Skeletal muscle tissue (tissue), 4 donors: ENCODE measurements around the gene ERCC4. TPM values are rescaled to one million over a fixed set of nuclear protein-coding genes. Genes with fewer than 3 reads are reported as not detected.
A peak's percentile ranks its signal among the peaks of the same experiment; 100 is the strongest.

ENCODE experiments used
- H3K27ac ChIP-seq: one replicate; pipeline ENCODE4 v1.7.0; 2013; ENCODE audit warnings: mild to moderate bottlenecking, low read depth, low read length, inconsistent platforms
- H3K27me3 ChIP-seq, 3 donors: one replicate each; pipeline ENCODE4 v1.7.0; 2013; ENCODE audit warnings: low read length in 3 of 3; ENCODE audit not compliant: control insufficient read depth in 3 of 3, insufficient read depth in 3 of 3
- H3K36me3 ChIP-seq, 3 donors: one replicate each; pipeline ENCODE4 v1.7.0; 2013; ENCODE audit warnings: low read length in 3 of 3; ENCODE audit not compliant: control insufficient read depth in 3 of 3, insufficient read depth in 3 of 3
- H3K4me1 ChIP-seq, 3 donors: one replicate each; pipeline ENCODE4 v1.7.0; 2013; ENCODE audit warnings: low read length in 3 of 3, mild to moderate bottlenecking in 3 of 3; ENCODE audit not compliant: control insufficient read depth in 3 of 3, insufficient read depth in 3 of 3
- H3K4me3 ChIP-seq, 3 donors: one replicate each; pipeline ENCODE4 v1.7.0; 2013; ENCODE audit warnings: low read length in 3 of 3
- H3K9ac ChIP-seq, 3 donors: one replicate each; pipeline ENCODE4 v1.7.0; 2013; ENCODE audit warnings: low read length in 3 of 3, mild to moderate bottlenecking in 3 of 3, moderate library complexity in 2 of 3, low read depth in 1 of 3
- H3K9me3 ChIP-seq, 3 donors: one replicate each; pipeline ENCODE4 v1.7.0; 2013; ENCODE audit warnings: low read length in 3 of 3; ENCODE audit not compliant: control insufficient read depth in 3 of 3
- total RNA-seq: library from RNA; depleted of rRNA; stranded (reverse); fragments of >200 nt; gene quantifications from one replicate; pipeline ENCODE4 v1.2.3, GENCODE V29; 2014
- donor health status: Osteomylitis.

Gene ERCC4
- total RNA-seq, 1 donor from 2014 or later, result 6.8 TPM

GRCh38 chr16:13923703-13924298 lies 3.8 kb downstream of the ERCC4 start:
- H3K27ac ChIP-seq, result no peak overlapping the region
- H3K27me3 ChIP-seq, result no peaks in the 10 kb centered on the region
- peaks cover 12 to 25% (median 19%) of the 10 kb centered on the region in 3 donors for H3K4me1 ChIP-seq
- H3K36me3 ChIP-seq, result peaks cover 6 to 15% (median 11%) of the 10 kb centered on the region in 3 donors
- no peak overlapping the region for H3K4me3 ChIP-seq
- H3K9ac ChIP-seq, result peak overlapping the region in 1 of 3 donors; percentile 40
- no peaks in the 10 kb centered on the region for H3K9me3 ChIP-seq

DNA sequence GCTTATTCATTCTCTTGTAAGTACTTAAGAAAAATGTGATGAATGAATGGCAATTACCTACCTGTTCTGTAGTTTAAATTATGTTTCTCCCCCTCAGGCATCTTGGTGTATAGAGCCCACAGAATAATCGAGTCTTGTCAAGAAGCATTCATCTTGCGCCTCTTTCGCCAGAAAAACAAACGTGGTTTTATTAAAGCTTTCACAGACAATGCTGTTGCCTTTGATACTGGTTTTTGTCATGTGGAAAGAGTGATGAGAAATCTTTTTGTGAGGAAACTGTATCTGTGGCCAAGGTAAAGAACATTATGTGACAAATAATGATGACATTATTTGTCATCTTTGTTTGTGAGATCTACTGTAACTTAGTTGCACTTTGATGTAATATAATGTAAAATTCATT lies 6.5 kb downstream of the ERCC4 start:
- Histone ChIP-seq H3K36me3 (peaks cover 6 to 21% (median 19%) of the 10 kb centered on the region in 3 donors), H3K4me3 (no peak overlapping the region), H3K9me3 (no peaks in the 10 kb centered on the region), H3K4me1 (peaks cover 0 to 6% (median 5%) of the 10 kb centered on the region in 3 donors), H3K9ac (no peak overlapping the region), H3K27me3 (no peaks in the 10 kb centered on the region), H3K27ac (no peak overlapping the region)

DNA sequence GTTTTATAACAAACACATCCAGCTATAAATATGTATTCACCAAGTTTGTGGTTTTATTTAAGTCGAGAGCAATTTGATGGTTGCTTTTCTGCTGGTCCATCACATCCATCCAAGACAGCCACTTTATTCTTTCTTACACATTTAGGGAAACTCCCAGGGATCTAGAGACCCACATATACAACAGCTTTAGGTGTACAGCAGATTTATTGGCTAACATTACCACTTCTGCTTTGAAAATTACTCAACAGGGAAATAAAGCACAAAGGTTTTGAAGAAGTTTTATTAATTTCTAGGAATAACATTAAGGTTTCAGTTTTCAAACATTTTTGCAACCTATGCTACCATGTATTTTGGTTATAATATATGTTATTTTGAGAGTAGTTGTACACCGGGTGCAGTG lies 6.9 kb downstream of the ERCC4 start:
- no peaks in the 10 kb centered on the region for H3K9me3 ChIP-seq
- no peak overlapping the region for H3K4me3 ChIP-seq
- no peak overlapping the region for H3K9ac ChIP-seq
- no peak overlapping the region for H3K27ac ChIP-seq
- peaks cover 6 to 21% (median 19%) of the 10 kb centered on the region in 3 donors for H3K36me3 ChIP-seq
- peaks cover 0 to 6% (median 4%) of the 10 kb centered on the region in 3 donors for H3K4me1 ChIP-seq
- H3K27me3 ChIP-seq, result no peaks in the 10 kb centered on the region

DNA sequence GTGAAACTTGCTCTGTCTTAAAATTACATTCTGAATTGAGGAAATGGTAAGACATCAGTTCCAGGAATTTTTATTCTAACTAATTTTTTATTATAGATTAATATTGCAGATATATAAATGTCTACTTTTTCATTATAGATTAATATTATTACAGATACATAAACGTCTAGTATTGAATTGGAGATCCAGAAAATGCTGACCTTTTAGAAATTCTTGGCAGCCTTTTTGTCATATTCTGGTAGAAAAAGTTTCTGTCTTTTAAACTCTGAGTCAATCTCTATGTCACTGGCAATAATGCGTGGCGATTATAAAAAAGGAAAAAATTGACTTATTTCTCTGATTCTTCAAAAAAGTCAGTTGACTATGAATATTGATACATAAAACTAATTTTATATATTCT lies 8.7 kb downstream of the ERCC4 start:
- H3K27me3 ChIP-seq, result no peaks in the 10 kb centered on the region
- H3K4me3 ChIP-seq, result no peak overlapping the region
- no peak overlapping the region for H3K27ac ChIP-seq
- H3K4me1 ChIP-seq, result peaks cover 0 to 6% (median 4%) of the 10 kb centered on the region in 3 donors
- H3K9me3 ChIP-seq, result no peaks in the 10 kb centered on the region
- no peak overlapping the region for H3K9ac ChIP-seq
- peaks cover 3 to 15% (median 15%) of the 10 kb centered on the region in 3 donors for H3K36me3 ChIP-seq

GRCh38 chr16:13931845-13932244 lies 11.9 kb downstream of the ERCC4 start:
- Histone ChIP-seq H3K4me3 (no peak overlapping the region), H3K9ac (no peak overlapping the region), H3K36me3 (peaks cover 7 to 22% (median 19%) of the 10 kb centered on the region in 3 donors), H3K27me3 (no peaks in the 10 kb centered on the region), H3K9me3 (no peaks in the 10 kb centered on the region), H3K27ac (no peak overlapping the region), H3K4me1 (peaks cover 0 to 5% (median 0%) of the 10 kb centered on the region in 3 donors)

- H3K9me3 ChIP-seq, result no peaks in the 10 kb centered on the region
- no peak overlapping the region for H3K27ac ChIP-seq
- peaks cover 19 to 29% (median 25%) of the 10 kb centered on the region in 3 donors for H3K4me1 ChIP-seq
- peaks cover 7 to 22% (median 19%) of the 10 kb centered on the region in 3 donors for H3K36me3 ChIP-seq
- no peaks in the 10 kb centered on the region for H3K27me3 ChIP-seq
- H3K9ac ChIP-seq, result no peak overlapping the region
- no peak overlapping the region for H3K4me3 ChIP-seq
These were observed 15.5 kb downstream of the ERCC4 start for GRCh38 chr16:13935408-13935807.

DNA sequence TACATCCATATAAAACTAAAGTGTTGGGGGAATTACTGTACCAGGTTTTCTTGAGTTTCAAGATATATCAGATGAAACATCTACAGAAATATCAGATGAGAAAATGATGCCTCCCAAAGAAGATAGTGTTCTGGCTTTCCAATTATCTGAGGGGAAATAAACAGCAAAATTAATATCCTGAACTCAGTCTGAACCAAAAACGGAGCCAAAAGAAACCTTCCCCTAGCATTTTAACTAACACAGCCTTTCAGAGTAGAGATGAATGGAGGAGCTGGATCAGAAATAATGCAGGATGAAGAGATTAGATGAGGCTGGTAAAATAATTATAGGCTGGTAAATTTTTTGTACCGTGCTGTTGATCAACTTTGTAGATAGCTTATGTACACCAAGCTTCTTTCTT lies 16.2 kb downstream of the ERCC4 start:
- Histone ChIP-seq H3K9ac (no peak overlapping the region), H3K27me3 (no peaks in the 10 kb centered on the region), H3K27ac (no peak overlapping the region), H3K4me3 (no peak overlapping the region), H3K36me3 (peaks cover 7 to 16% (median 16%) of the 10 kb centered on the region in 3 donors), H3K9me3 (no peaks in the 10 kb centered on the region), H3K4me1 (peaks cover 21 to 34% (median 30%) of the 10 kb centered on the region in 3 donors)

DNA sequence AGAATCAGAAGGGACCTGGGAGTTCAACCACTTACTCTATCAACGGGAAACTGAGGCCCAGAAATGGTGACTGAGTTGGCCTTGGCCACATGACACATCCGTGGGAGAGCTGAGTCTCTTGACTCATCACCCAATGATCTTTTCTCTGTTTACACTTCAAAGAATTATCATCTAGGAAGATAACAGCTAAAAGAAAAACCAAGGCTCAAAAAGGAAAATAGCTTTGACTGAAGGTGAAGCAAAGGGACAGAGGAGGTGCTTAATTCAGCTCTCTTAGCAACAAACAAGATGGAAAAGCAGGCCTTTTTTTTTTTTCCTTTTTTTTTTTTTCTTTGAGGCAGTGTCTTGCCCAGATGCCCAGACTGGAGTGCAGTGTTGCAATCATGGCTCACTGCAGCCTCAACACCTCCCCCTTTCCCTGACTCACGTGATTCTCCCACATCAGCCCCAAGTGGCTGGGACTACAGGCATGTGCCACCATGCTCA lies 16.7 kb downstream of the ERCC4 start:
- Histone ChIP-seq H3K9me3 (no peaks in the 10 kb centered on the region), H3K4me1 (peaks cover 21 to 34% (median 32%) of the 10 kb centered on the region in 3 donors), H3K36me3 (peaks cover 7 to 13% (median 13%) of the 10 kb centered on the region in 3 donors), H3K9ac (no peak overlapping the region), H3K4me3 (no peak overlapping the region), H3K27me3 (no peaks in the 10 kb centered on the region), H3K27ac (no peak overlapping the region)

- Histone ChIP-seq H3K36me3 (peaks cover 7 to 13% (median 13%) of the 10 kb centered on the region in 3 donors), H3K27ac (no peak overlapping the region), H3K4me1 (peaks cover 21 to 34% (median 32%) of the 10 kb centered on the region in 3 donors), H3K9ac (no peak overlapping the region), H3K9me3 (no peaks in the 10 kb centered on the region), H3K27me3 (no peaks in the 10 kb centered on the region), H3K4me3 (no peak overlapping the region)
These were observed 17.5 kb downstream of the ERCC4 start for GRCh38 chr16:13937411-13937810.

DNA sequence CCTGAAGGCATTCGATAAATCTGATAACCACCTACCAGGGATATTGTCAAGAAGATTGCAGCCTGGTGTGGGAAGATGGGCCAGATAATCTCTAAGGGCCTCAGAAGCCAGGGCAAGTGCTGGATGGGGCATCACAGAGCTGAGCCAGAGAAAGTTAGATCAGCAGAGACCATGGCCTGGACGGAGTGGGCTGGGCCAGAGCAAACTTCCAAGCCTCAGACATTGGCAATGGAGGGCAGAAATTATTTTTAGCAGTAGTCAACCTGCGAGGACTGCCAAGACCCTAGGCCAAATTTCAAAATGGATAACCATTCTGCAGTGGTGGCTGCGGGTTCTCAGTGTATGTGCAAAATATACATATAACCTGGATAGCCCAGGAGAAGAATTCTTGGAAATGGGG lies 18.5 kb downstream of the ERCC4 start:
- H3K27me3 ChIP-seq, result no peaks in the 10 kb centered on the region
- H3K36me3 ChIP-seq, result peaks cover 7 to 13% (median 13%) of the 10 kb centered on the region in 3 donors
- H3K27ac ChIP-seq, result peak overlapping the region; percentile 53
- peaks cover 21 to 34% (median 32%) of the 10 kb centered on the region in 3 donors for H3K4me1 ChIP-seq
- H3K9ac ChIP-seq, result peak overlapping the region in 1 of 3 donors; percentile 7
- H3K4me3 ChIP-seq, result no peak overlapping the region
- H3K9me3 ChIP-seq, result no peaks in the 10 kb centered on the region
